ENCODE results near the gene GIMAP5. TPM values are rescaled to one million over a fixed set of nuclear protein-coding genes. Genes with fewer than 3 reads are reported as not detected.

The GIMAP5 gene
- total RNA-seq, result not detected in 2 replicates

GRCh38 chr7:150737265-150738055, at the start of gene GIMAP5:
GIMAP5 (plus strand) TSS chr7:150737418; CDS start chr7:150740885, 3,467 bp downstream.

DNA sequence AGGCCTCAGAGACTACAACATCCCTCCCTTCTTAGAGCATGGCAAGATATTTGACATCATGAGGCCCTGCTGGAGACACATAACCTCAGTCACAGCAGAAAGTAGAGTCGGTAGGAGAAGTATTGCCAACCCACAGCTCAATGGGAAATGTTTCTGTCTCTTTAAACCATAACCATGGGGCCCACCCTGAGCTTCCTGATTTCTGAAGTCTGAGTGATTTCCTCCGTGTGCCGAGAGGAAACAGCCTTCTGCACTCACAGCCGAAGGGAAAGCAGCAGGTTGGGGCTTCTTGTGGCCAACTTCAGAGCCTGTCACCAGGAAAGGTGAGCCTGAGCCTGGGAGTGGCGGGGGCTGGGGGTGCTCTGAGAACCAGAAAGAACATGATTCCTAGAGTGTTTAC, 20.9 kb upstream of the GIMAP5 start, which contains the start of gene GIMAP1:
Gene GIMAP1 (plus strand): TSS at position 246 of the 400 bp plus-strand sequence. CDS start 2,435 bp downstream, outside the sequence.

Other genes starting within 250 kb of the GIMAP5 start
- gene GIMAP7, start 222.5 kb upstream of the GIMAP5 start, total RNA-seq, result not detected in 2 replicates
- not detected in 2 replicates for gene GIMAP4, start 170.0 kb upstream of the GIMAP5 start, total RNA-seq
- gene GIMAP6, start 105.0 kb upstream of the GIMAP5 start, total RNA-seq, result not detected in 2 replicates
- not detected in 2 replicates for gene GIMAP2, start 51.7 kb upstream of the GIMAP5 start, total RNA-seq
- gene GIMAP1, start 20.8 kb upstream of the GIMAP5 start, total RNA-seq, result not detected in 2 replicates
- gene TMEM176B, start 62.9 kb downstream of the GIMAP5 start, total RNA-seq, result not detected in 2 replicates
- 1.1 TPM in 1 of 2 replicates, not detected in the other for gene TMEM176A, start 63.4 kb downstream of the GIMAP5 start, total RNA-seq
- gene AOC1, start 115.1 kb downstream of the GIMAP5 start, total RNA-seq, result not detected in 2 replicates
- 1.4 and 2.3 TPM in 2 replicates for gene KCNH2, start 240.9 kb downstream of the GIMAP5 start, total RNA-seq

All from mesangial cell (primary cell).